Frontal cortex (tissue), 1 donor: ENCODE data around the gene MKRN2OS. TPM values are rescaled to one million over a fixed set of nuclear protein-coding genes. Genes with fewer than 3 reads are reported as not detected.

Experiments
- small RNA-seq: library from RNA; depleted of rRNA; stranded (forward); fragments of <200 nt; gene quantifications from one replicate; pipeline ENCODE3, GENCODE V24; 2014
- total RNA-seq: library from RNA; depleted of rRNA; stranded (reverse); fragments of >200 nt; gene quantifications from one replicate; pipeline ENCODE4 v1.2.3, GENCODE V29; 2014

MKRN2OS gene
- total RNA-seq, 1 donor from 2014 or later, result not detected

Small RNA genes lying within 50 kb of the gene (small RNA-seq; reads per million reads assigned to genes)
- gene RF00017, result not detected
- gene RNA5SP123, result not detected
- gene RNU6-377P, result not detected

Other genes starting within 250 kb of the MKRN2OS start
- gene TSEN2, start 61.0 kb downstream of the MKRN2OS start, total RNA-seq, result 39.5 TPM
- gene MKRN2, start 11.6 kb upstream of the MKRN2OS start, total RNA-seq, result 35.5 TPM
- gene RAF1, start 118.6 kb upstream of the MKRN2OS start, total RNA-seq, result 199 TPM
- not detected for gene TMEM40, start 213.8 kb upstream of the MKRN2OS start, total RNA-seq